Ureter (tissue), 1 donor: ENCODE results near the gene GNB1L. TPM values are rescaled to one million over a fixed set of nuclear protein-coding genes. Genes with fewer than 3 reads are reported as not detected.

Experiments
- DNase-seq: peaks from one replicate; pipeline ENCODE4 v3.0.0-alpha.2; 2020; ENCODE audit warnings: low spot score
- total RNA-seq: library from RNA; stranded (reverse); gene quantifications from one replicate; pipeline ENCODE4 v1.2.4, GENCODE V29; 2023
- donor health status: DM: yes; HTN: yes; CAD: no.

Gene GNB1L
- total RNA-seq, 1 donor from 2014 or later, result 6.0 TPM

DNA sequence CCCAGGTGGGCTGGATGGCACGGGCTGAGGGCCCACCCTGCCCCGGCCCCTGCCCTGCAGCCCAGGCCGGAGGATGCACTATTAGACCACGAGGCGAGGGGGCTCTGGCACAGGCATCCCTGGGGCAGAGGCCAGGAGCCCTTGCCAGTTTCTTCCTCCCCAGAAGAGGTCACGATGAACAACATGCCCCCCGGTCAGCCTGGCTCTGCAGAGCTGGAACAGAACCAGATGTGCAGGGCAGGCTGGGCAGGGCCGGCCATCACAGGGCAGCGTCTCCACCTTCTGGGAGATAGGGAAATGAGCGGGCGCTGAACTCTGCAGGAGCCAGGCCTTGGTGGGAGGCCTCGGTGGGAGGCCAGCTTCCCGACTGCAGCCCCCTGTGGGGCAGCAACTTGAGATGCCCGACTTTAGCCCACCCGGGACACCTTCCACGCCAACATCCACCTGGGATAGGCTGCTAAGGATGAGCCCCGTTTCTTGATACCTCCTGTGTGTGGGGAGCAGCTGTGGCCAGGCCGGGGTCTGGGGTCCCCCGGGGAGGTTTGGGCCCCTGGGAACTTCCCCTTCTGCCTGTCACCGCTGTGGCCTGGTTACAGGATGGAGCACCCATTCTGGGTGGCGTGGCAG, 21.8 kb upstream of the GNB1L start:
- DNase-seq, result no peak

DNA sequence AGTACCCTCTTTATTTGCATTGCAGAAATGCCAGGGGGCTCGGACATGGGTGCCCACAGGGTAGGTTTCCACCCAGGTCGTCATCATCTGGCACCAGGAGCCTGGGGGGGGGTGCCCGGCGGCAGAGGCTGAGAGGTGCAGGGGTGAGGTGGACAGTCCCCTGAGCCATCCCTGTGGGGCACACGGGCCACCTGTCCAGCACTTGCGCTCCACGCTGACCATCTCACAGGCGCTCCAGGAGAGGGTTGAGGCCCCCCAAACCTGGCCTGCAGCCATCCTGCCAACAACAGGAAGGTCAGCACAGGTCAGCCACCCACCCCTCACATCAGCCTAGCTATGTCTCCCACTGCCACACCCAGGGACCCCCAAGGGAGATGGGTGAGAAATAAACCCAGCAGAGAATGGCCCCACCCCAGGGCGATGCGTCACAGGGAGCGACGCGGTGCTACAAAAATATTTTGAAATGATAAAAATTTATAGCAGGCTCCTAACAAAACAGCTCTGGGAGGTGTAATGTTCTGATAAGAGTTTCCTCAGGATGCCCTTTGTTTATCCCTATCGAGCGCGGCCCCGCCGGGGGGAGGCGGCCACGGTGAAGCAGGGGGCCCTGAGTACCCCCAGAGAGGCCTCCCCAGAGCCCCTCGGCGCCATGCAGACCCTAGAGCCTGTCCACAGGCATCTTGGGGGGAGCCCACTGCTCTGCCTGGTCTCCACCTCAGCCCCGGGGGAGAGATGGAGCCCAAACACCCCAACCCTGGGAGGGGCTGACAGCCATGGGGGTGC, 21.0 kb upstream of the GNB1L start:
- DNase-seq, result peak; percentile 35

DNA sequence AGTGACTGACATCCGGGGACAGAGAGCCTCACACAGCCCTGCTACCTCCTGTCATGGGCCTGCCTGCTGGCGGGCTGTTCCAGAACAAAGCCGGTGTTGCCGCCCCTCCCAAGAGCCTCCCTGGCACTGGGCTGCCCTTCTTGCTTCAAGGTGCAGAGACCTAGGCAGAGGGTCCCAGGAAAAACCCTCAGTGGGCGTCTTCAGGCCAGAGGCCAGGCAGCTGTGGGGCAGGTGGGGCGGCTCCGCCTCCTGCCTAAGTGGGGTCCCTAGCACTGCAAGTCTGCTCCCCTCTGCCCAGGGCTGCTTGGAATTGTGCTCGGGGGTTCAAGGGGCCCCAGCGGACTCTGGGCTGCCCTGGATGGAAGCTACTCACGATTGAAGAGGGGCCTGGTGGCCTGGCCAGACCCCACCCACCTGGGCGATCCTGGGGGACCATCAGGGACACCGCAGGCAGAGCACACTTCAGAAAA, 20.4 kb upstream of the GNB1L start:
- no peak for DNase-seq

DNA sequence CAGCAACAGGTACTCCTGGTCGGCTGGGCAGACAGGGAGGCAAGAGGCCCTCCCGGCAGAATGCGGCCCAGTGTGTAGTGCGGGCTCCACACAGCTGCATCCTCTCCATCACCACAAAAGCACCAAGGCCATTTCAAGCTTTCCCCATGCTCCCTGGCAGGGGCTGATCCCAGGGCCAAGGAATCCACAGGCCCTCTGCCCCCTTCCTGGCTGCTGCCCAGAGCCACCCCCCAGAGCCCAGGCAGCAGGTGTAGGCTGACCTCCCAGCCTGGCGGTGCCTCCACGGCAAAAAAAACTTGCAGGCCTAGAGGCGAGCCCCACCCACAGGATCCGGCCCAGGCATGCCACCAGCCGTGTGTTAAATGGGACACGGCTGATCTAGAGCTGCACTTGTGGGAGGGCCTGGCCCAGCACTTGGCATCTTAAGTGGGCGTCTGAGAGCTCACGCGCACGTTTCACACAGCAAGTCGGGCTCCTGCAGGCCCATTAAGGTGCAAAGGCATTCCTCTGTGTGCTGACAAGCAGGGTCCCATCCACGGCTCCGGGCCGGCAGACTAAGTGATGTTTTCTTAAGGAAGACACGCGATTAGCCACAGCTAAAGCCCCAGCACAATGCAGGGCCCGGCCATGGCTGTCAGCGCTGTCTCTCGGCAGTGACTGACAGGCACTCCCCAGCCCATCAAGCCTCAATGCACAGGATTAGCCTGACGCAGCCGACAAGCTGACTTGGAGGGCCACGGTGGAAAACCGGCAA, 19.8 kb upstream of the GNB1L start:
- DNase-seq, result no peak

DNA sequence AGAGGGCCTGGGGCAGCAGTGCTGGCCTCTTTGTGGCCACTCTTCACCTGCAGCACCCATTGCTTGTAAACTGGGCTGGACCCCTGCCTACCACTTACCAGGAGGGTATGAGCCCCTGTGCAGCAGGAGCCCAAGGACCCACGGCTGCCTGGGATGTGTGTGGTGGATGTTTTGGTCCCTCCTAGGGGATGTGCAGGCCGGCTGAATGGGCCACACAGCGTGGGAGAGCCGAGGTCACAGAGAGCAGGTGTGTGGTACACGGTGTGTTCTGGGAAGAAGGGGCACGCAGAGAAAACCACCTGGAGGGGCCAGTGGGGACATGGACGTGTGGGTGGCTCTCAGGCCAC, 19.3 kb upstream of the GNB1L start:
- DNase-seq, result no peak

DNA sequence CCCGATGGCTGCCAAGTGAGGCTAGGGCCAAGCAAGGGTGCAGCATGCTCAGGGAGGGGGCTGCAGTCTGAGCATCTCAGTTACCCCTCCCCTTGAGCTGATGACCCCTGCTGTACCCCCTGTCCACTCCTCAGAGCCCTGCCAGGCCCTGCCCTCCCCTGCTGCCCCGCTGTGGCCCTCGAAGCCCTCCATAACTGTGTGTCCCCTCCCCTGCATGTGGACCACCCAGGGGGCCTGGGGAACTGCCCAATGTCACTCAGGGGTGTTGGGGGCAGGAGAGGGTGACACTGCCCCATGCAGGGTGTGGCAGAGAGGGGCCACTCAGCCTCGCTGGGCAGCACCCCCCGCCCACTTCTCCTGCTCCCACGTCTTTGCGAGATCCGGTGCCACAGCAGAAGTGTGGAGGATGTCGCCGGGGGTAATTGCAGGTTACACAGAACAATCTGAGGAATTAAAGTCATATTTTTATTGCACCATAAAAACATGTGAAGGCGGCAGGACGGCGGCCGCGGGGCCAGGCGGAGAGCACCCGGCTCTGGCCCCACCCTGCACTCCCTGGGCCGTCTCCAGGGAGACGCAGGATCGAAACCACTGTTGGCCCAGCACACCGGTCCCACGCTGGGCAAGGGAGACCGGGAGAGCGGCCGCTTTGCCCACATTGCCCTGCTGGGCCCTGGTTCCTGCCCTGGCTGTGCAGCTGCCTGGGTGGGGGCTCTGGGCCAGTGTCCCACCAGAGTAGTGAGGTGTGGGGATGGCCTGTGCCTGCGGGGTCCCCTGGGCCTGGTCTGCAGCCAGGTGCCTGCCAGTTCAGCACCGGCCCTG, 18.7 kb upstream of the GNB1L start:
- peak; percentile 39 for DNase-seq

DNA sequence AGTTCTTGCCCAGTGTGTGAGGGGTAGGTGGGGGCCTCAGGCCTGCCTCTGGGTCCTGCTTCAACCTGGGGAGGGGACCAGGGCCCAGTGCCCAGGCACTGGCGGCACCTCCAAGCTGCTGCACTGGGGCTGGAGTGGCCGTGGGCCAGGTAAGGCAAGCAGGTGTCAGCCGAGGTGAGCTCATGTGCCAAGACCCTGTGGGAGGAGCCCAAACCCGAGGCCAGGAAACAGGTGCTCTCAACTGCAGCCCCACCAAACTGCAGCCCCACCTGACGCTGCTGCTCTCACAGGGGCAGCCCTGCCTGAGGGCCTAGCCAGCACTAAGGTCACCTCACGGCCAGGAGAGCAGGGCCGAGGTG, 18.1 kb upstream of the GNB1L start:
- peak; percentile 37 for DNase-seq

DNA sequence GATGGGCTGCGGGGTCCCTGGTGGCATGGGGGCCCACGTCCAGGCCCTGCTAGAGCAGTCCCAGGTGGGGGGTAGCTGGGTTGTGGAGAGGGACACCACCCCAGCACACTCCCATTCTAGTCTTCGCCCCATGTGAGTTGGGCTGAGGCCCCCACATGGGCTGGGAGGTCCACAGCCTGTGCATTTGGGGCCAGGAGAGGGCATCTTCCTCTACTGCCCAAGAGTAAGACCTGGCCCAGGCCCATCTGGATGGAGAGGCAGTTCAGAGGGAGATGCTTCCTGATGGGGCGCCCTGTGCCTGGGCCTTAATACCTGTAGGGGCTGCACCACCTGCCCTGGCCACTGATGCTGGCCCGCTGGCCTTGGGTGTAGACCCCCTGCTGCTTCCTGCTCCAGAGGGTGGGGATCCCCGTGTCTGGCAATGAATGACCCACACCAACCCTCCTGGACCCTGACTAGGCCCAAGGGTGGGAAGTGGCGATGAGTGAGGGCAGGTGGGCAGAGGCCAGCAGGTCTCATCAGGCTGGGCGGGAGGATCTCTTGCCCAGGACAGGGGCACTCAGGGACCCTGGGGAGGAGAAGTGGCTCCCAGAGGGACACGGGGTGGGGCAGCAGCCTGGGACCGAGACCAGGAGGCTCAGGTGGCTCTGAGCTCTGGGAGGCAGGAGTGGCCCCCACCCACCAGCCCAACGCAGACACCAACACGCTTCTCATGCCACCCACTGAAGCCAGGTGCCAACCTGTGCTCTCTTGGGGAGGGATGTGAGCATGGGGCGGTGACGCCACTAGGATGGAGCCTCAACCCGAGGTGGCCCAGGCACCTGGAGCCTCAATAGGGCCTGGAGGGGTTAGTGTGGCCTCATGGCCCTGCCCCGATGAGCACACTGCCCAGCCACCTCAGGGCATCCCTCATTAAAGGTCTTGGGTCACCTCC, 17.4 kb upstream of the GNB1L start:
- DNase-seq, result peak; percentile 39

DNA sequence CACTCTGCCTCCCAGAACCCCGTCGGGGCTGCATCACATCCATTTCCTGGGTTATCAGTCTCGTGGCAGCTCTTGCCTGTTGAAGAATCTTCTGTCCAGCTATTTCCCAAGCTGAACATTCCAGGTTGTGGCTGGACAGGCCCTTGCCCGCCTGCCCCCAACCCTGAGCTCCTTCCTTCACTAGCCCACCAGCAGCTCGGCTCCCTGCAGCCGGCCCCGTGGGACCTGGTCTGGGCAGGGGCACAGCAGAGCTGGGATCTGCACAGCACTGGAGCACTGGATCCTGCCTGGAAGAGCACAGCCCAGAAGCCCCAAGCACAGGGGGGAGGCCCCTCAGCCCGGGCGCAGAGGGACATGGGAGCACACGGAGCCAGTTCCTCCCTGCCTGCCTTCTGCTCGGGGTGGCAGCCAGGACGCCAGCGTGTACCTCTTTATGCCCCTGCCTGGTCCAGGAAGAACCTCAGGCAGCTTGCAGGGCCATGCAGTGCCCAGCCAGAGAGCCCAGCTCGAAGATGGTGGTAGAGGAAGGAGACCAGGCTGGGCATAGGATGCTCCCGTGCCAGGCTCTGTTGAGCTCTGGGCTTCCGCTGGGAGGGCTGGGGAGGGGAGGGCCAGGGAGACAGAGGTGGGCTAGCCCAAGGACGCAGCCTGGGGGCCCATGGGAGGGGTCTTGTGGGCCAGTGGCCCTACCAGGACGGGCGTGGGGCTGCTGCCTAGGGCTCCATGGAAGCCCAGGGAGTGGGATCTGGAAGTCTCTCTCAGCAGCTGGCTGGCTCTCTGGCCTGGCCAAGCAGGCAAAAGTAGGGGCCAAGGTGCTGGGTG, 16.6 kb upstream of the GNB1L start:
- DNase-seq, result peak; percentile 31

DNA sequence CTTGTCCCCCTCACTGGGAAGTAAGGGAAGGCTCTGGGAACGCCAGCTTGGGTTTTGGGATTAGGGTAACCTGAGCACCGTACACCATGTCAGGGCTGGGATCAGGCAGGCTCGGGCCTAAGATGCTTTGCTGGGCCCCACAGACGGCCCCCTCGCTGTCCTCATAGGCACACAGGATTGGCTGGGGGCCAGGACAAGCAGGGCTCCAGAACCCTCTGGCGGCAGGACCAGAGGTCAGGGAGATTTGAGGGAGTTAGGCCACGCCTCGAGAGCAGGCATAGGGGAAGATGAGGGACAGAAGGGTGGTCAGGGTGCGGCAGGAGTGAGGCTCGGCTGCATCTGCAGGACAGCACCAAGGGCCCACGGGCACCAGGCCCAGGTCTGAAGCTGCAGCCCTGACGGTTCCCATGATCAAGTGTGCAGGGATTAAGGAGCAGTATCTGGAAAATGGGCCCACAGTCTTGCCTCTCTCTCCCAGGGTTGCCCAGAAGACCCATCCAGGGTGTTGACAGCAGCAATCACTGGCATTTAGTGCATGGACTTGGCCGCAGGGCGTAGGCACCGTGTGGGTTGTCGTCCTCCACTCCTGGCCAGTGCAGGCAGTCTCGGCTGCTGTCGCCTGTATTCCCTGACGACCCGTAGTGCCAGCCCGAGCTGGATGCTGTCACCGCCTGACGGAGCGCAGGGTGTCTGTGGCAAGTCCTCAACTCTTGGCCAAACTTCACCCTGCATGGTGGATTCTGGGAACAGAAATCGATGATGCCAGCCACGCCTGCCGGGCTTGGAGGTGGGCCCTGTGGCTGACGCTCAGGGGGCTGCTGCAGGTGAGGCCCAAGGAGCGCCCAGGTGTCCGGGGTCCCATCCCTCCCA, 15.7 kb upstream of the GNB1L start:
- no peak for DNase-seq

DNA sequence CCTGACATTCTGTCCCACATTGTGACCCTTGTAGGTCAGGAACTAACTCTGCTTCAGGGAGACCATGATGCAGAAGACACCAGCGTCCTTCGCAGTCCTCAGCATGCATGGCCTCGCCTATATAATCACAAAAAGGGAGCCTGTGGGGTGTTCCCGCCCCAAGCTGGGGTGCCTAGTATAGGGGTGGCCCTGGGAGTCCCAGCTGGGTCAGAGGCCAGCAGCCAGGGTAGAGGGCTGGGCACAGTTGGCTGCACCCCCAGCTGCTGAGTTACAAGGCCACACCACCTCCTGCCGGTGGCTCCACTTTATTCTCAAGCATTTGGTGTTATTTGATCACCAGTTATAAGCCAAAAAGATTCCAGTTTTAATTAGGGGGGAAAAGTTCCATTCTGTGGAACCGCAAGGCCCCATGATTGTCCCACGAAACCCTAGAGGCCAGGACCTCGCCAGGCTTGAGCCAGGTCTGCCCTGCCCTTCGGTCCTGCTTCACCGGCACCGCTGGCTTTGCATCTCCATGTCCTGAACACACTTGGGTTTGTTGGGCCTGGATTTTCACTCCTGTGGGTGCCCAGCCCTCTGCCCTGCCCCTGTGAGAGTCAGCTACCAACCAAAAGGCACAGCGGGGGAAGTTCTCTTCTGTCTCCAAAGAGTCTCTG, 15.0 kb upstream of the GNB1L start:
- no peak for DNase-seq

DNA sequence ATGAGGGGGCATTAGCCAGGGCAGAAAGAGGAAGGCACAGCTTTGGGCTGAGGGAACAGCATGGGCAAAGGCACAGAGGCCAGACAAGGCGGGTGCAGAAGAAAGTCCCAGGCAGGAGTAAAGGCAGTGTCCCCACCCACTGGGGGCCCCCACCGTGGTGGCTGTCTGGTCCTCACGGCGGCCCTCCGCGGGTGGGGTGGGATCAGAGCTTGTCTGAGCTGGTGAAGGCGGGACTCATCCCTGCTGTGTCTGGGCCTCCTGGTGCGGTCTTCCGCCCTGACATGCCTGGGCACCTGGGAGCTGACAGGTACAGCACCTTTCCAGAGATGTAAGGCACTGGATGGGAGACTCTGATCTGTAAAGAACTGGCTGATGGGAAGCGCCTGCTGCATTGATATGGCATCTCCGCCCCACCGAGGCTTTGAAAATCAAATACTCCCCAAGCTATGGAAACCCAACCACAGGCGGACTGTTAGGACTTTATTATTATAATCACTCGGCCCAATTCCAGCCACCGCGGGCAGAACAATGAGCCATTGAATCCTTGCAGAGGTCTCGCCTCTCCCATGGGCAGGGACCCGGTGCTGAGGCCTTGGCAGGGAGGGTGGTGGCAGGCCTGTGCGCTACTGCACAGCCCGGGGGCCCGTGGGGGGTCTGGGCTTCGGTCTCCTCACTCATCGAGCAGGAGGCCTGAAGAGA, 14.2 kb upstream of the GNB1L start:
- no peak for DNase-seq

DNA sequence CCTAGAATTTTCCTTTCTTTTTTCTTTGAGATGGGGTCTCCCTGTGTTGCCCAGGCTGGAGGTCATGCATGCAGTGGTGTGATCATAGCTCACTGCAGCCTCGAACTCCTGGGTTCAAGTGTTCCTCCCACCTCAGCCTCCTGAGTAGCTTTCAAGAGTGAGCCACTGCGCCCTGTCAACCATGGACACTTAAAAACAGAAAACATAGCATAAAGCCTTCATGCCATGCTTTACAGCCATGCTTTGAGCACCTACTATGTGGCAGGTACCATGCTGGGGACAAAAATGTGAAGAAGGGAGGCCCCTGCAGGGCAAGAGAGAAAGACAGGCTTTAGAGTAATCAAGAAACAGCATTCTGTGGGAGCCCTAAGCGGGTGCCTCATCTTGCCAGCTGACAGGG, 13.7 kb upstream of the GNB1L start:
- no peak for DNase-seq

DNA sequence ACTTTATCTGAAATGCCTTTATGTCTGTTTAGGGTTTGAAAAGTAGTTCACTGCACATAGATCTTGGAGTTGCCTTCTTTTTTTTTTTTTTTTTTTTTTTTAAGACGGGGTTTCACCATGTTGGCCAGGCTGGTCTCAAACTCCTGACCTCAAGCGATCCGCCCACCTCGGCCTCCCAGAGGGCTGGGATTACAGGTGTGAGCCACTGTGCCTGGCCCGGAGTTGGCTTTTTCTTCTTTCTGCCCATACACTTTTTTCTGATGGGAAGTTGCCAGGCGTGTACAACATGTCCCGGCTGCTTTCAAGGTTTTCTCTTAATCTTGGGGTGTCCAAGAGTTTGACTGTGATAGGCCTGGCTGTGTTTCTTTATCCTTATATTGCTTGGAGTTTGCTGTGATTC, 12.9 kb upstream of the GNB1L start:
- no peak for DNase-seq

DNA sequence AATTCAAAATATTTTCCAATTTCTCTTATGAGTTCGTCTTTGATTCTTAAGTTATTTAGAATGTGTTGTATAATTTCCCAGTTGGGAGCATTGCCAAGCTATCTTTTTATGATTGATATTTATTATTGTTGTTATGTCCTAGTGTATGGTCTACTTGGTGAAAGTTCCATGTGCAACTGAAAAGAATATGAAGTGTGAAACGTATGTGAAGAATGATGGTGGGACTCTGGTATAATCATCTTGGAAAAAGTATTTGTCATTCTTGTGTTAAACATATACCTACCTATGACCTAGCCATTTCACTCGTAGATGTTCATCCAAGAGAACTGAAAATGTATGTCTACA, 12.0 kb upstream of the GNB1L start:
- DNase-seq, result no peak

DNA sequence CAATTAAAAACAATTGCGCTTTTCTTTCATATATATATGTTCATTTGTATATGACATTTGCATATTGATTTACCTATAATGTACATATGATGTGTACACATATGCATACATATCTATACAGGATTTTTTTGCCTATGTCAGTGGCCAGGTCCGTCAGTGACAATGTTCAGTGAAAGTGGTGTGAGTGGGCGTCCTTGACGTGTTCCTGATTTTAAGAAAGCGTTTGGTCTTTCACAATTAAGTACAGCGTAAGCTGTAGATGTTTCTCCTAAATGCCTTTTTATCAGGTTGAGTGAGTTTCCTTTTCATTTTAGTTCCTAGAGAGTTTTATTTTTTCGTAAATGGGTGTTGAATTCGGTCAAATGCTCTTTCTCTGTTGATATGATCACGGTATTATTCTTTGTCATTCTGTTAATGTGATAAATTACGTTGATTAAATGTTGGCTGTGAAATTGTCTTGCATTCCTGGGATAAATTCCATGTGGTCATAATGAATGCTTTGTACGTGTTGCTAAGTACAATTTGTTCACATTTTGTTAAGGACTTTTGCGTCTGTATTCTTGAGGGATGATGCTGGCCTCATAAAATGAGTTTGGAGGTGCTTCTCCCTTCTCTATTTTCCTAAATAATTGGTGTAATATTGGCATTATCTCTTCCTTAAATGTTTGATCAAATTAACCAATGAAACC, 10.6 kb upstream of the GNB1L start:
- DNase-seq, result no peak

DNA sequence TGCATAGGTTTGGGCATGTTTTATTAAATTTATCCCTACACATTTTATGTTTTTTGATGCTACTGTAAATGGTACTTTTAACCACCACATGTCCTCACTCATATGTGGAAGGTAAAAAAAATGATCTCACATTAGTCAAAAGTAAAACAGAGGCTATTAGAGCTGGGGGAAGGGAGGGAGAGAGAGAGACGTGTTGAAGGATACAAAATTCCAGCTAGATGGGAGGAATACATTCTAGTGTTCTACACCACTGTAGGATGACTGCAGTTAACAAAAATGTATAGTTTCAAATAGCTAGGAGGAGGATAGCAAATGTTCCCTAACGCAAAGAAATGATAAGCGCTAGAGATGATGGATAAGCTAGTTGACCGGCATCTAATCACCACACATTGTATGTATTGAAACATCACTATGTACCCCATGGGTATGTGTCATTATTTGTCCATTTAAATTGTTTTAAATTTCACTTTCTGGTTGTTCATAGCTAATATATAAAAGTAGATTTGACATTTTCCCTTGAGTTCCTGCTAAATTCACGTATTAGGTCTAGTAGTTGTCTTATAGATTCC, 9.9 kb upstream of the GNB1L start:
- no peak for DNase-seq
